CD4-positive, alpha-beta T cell treated with Interleukin-2 at 100 ng/mL for 4 hours (primary cell): ENCODE data around the gene SYCE3.

Experiments
- DNase-seq: peaks from one replicate; pipeline ENCODE4 v3.0.0-alpha.2; 2020; ENCODE audit warnings: low spot score

The SYCE3 gene

GRCh38 chr22:50576070-50576469 is 13.4 kb upstream of the SYCE3 start:
- no peak for DNase-seq

- no peak for DNase-seq
These were observed 12.8 kb upstream of the SYCE3 start for GRCh38 chr22:50575426-50575941.

- DNase-seq, result no peak
These were observed 11.7 kb upstream of the SYCE3 start for GRCh38 chr22:50574383-50574755.

GRCh38 chr22:50573491-50574382 is 11.0 kb upstream of the SYCE3 start:
- no peak for DNase-seq

GRCh38 chr22:50572965-50573364 is 10.2 kb upstream of the SYCE3 start:
- DNase-seq, result no peak

GRCh38 chr22:50571264-50572175 is 8.8 kb upstream of the SYCE3 start:
- no peak for DNase-seq

GRCh38 chr22:50570861-50571260 is 8.1 kb upstream of the SYCE3 start:
- no peak for DNase-seq

- DNase-seq, result no peak
These were observed 7.3 kb upstream of the SYCE3 start for GRCh38 chr22:50569896-50570535.

- DNase-seq, result no peak
These were observed 6.3 kb upstream of the SYCE3 start for GRCh38 chr22:50569041-50569459.

GRCh38 chr22:50568626-50569025 is 5.9 kb upstream of the SYCE3 start:
- DNase-seq, result no peak

- DNase-seq, result no peak
These were observed 5.1 kb upstream of the SYCE3 start for GRCh38 chr22:50567721-50568252.

GRCh38 chr22:50564289-50564688 is 1.6 kb upstream of the SYCE3 start:
- DNase-seq, result no peak

- DNase-seq, result no peak
These were observed 868 bp upstream of the SYCE3 start for GRCh38 chr22:50563413-50564160.

GRCh38 chr22:50561401-50562358 is 1.0 kb downstream of the SYCE3 start:
- no peak for DNase-seq

GRCh38 chr22:50560034-50560433 is 2.7 kb downstream of the SYCE3 start:
- no peak for DNase-seq

GRCh38 chr22:50556703-50557102 is 6.0 kb downstream of the SYCE3 start:
- no peak for DNase-seq

- DNase-seq, result no peak
These were observed 9.4 kb downstream of the SYCE3 start for GRCh38 chr22:50553310-50553709.

- no peak for DNase-seq
These were observed 11.5 kb downstream of the SYCE3 start for GRCh38 chr22:50551160-50551752.

GRCh38 chr22:50550395-50550794 is 12.3 kb downstream of the SYCE3 start:
- DNase-seq, result no peak
